GM12801 (cell line): ENCODE results near the gene FIGNL1.

Experiments used
- TF ChIP-seq, protein P1 (sequence below): IDR thresholded peaks from one replicate; pipeline ENCODE4 v1.5.1; 2011; ENCODE audit warnings: control low read depth; ENCODE audit not compliant: insufficient read length; ENCODE audit errors: extremely low read depth

FIGNL1 gene, protein sequence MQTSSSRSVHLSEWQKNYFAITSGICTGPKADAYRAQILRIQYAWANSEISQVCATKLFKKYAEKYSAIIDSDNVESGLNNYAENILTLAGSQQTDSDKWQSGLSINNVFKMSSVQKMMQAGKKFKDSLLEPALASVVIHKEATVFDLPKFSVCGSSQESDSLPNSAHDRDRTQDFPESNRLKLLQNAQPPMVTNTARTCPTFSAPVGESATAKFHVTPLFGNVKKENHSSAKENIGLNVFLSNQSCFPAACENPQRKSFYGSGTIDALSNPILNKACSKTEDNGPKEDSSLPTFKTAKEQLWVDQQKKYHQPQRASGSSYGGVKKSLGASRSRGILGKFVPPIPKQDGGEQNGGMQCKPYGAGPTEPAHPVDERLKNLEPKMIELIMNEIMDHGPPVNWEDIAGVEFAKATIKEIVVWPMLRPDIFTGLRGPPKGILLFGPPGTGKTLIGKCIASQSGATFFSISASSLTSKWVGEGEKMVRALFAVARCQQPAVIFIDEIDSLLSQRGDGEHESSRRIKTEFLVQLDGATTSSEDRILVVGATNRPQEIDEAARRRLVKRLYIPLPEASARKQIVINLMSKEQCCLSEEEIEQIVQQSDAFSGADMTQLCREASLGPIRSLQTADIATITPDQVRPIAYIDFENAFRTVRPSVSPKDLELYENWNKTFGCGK

DNA sequence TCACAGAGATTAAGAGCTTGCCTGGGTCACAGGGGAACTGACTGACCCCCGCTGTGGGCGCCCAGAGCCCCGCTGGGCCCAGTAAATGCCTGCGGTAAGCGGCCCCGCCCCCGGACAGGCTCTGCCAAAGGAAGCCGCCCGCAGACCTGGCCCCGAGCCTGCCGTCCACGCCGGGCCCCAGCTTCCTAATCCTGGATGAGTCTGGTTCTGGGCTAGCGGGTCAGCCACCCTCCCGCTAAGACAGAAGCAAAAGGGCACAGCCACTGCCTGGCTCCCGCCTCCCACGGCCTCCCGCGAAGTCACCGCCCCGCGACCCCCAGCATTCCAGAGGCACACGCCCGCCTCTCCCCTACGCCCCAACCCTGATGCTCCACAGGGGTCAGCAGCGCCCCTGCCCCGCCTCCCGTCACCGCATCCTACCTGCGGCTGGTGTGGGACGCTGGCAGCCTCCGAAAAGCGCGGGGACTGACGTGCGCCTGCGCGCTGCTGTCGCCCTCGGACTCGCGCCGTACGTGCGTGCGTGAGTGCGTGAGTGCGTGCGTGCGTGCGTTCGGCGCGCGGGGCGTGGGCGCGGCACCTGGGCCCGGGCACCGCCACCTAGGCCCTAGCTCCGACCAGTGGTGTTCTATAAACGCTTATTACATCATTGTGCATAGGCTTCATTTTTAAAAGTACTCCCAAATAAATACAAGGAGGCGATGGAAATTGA is at the start of gene FIGNL1:
TSS of gene FIGNL1 (minus strand) at position 470 of the 709 bp plus-strand sequence. CDS start 3,063 bp downstream, outside the sequence.
- TF ChIP-seq, protein P1, sequence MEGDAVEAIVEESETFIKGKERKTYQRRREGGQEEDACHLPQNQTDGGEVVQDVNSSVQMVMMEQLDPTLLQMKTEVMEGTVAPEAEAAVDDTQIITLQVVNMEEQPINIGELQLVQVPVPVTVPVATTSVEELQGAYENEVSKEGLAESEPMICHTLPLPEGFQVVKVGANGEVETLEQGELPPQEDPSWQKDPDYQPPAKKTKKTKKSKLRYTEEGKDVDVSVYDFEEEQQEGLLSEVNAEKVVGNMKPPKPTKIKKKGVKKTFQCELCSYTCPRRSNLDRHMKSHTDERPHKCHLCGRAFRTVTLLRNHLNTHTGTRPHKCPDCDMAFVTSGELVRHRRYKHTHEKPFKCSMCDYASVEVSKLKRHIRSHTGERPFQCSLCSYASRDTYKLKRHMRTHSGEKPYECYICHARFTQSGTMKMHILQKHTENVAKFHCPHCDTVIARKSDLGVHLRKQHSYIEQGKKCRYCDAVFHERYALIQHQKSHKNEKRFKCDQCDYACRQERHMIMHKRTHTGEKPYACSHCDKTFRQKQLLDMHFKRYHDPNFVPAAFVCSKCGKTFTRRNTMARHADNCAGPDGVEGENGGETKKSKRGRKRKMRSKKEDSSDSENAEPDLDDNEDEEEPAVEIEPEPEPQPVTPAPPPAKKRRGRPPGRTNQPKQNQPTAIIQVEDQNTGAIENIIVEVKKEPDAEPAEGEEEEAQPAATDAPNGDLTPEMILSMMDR = no peak

DNA sequence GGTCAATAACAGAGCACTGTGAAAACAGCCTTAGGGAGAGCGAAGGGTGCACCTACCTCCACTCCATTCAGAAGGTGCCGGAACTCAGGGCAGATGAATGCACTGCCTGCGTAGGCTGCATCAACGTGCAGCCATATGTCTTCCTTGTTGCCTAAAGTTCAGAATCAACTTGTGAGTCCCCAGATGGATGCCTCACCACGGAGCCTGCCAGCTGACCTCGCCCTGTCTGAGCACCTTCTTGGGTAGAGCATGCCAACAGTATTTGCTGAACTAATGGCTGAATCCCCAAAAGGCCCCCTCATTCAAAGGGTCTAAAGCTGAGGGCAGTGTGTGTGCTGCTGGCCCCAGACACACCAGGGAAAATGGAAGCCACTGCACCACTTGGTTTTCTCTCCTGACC is 48.9 kb upstream of the FIGNL1 start:
- TF ChIP-seq, protein P1 = no peak

DNA sequence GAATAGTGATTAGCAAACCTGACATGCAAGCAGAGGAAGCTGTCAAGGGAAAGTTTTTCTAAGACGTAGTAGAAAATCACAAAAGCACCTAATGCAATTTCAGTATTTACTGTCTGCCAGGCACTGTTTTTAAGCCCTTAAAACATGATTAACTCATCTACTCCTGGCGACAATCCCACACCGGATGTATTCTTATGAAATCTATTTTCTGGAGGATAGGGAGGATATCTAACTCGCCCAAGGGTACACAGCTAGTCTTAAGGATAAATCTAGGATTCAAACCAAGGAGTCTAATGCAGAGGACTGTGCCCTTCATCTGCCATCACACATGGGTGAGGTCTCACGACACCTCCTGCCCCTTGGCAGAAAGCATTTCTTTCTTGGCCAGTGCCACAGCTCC is 47.8 kb upstream of the FIGNL1 start:
- TF ChIP-seq, protein P1 = no peak

DNA sequence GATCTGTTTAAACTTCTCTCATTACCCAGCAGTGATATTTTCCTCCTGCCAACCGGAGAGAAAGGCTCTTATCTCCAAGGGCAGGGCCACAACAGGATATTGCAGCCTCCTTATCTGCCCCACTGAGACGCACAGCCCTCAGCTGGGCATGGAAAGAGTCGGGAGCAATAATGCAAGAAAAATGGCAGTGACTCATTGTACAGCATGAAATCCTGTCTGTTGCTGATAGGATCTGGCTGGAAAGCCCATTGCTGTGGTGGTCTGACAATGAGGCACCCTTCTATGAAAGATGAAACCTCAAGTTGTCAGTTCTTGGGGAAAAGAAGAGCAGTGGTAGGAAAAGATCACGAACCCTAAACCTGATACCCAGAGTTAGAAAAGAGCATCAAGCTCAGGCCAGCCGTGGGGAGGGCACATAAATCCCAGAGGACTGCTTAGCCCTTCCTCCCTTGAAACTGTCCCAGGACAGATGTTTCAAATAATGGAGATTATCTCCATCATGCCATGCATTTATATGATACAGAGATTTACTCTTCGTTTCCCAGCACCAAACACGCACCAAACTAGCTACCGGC is 47.0 kb upstream of the FIGNL1 start:
- TF ChIP-seq, protein P1 = no peak

DNA sequence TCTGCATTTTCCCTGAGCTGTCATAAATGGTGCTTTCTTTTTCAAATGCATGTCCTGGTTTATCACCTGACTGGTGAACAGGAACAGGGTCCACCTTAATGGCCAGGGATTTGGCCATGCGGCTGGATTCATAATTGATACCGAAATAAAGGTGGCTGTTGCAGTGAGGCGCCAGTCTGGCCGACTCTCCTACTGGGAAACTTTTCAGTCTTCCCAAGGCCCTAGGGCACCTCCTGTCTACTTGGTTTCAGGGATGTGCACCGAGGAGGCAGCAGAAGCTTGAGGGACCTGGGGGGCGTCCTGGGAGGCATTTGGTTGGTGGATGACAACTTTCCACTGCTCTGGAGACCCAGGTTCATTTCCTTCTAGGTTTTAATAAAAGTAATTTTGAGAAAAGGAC is 46.4 kb upstream of the FIGNL1 start:
- TF ChIP-seq, protein P1 = no peak

DNA sequence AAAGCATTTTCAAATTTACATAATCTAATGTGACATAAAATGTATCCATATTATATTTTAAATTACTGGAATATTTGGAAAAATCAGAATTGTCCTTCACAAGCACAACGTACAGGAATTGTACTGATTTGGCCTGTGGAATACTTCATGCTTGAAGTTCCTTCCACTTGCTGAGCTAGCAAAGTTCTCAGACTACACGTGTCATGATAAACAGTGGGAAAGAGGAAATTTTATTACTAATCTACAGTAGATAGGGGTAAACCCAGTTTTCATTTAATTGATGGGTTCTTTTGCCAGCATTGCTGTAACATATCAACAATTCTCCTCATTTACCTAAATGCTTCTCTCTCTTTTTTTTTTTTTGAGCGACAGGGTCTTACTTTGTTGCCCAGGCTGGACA is 45.6 kb upstream of the FIGNL1 start:
- TF ChIP-seq, protein P1 = no peak
